Frontal cortex (tissue), 4 donors: Measurements from ENCODE around the gene AIPL1. TPM values are rescaled to one million over a fixed set of nuclear protein-coding genes. Genes with fewer than 3 reads are reported as not detected.
A peak's percentile ranks its signal among the peaks of the same experiment; 100 is the strongest.
"Not testable (repeated sequence)": the region's sequence is repeated elsewhere in the genome, so short reads cannot be mapped to it uniquely, and the experiment has no call there.

Experiments used
- DNase-seq, 2 donors: peaks; one replicate each; pipeline ENCODE4 v3.0.0; 2012; ENCODE audit warnings: low spot score in 2 of 2
- FAIRE-seq: peaks from 2 replicates; lab custom pipeline; 2012; peaks lifted over from hg19 to GRCh38; lab: Jason Lieb, UNC
- total RNA-seq: library from RNA; depleted of rRNA; stranded (reverse); fragments of >200 nt; gene quantifications from one replicate; pipeline ENCODE4 v1.2.3, GENCODE V29; 2014
- donor health status: control.
- donor health status: control.
- donor health status: control.

The AIPL1 gene, protein sequence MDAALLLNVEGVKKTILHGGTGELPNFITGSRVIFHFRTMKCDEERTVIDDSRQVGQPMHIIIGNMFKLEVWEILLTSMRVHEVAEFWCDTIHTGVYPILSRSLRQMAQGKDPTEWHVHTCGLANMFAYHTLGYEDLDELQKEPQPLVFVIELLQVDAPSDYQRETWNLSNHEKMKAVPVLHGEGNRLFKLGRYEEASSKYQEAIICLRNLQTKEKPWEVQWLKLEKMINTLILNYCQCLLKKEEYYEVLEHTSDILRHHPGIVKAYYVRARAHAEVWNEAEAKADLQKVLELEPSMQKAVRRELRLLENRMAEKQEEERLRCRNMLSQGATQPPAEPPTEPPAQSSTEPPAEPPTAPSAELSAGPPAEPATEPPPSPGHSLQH
- total RNA-seq = not detected

DNA sequence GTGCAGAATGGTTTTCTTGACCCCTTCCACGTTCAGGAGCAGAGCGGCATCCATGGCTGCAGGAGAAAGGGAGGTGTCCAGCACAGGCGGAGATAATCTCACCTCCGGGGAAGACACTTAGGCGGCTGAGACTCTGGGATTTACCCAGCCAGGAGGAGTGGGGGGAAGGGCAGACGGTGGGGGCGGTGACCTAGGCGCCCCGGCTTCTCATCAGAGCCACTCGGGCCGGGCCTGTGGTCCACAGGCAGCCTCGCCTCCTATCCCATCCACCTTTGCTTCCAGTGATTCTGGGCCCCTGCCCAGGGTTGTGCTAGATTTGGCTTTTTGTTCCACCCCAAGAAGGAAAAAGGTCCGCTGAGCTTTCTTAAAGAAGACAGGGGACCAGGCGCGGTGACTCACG, at the start of gene AIPL1:
AIPL1 (minus strand) TSS at position 71 of the 400 bp plus-strand sequence; CDS start at position 54, 17 bp downstream.
- DNase-seq (no peak), FAIRE-seq (no peak)

DNA sequence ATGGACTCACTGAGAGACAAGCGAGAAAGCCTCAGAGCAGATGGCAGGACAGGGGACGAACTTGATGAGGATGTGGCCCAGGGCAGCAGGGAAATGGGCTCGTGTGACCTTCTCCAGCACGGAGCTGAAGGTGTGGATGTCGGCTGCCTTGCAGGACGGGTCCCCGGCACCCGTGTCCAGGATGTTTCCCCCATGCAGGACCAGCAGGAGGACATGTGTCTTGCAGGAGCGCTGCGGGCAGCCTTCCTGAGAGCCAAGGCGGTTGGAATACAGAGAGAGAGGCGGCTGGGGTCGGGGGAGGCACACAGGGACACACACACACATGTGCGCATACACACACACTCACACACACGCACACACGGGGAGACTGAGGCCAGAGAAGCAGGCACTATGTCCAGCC, 48.6 kb upstream of the AIPL1 start:
- no peak for DNase-seq
- no peak for FAIRE-seq

DNA sequence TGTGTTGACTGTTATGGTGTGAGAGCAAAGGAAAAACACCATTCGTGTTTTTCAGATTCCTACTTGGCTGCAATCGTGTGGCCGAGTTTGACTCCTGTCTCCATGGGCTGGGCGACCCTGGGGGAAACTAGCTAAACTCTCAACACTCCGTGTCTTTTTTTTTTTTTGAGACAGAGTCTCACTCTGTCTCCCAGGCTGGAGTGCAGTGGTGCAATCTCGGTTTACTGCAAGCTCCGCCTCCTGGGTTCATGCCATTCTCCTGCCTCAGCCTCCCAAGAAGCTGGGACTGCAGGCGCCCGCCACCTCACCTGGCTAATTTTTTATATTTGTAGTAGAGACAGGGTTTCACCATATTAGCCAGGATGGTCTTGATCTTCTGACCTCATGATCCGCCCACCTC, 47.9 kb upstream of the AIPL1 start:
- DNase-seq, FAIRE-seq: not testable (repeated sequence)

DNA sequence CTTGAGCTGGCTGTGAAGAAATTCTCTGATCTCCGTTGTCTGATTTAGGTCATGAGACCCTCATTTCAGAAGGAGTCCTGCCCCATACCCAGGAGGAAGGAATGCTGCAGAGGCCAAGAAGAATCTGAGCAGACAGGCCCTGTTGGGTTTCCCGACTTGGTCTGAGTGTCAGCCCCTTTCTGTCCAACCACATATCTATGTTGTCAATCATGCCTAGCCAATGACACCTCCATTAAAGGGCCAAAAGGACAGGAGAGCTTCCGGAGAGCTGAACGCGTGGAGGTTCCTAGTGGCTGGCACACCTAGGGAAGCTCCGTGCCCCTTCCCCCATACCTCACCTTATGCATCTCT, 47.2 kb upstream of the AIPL1 start:
- FAIRE-seq (no peak), DNase-seq (no peak)

DNA sequence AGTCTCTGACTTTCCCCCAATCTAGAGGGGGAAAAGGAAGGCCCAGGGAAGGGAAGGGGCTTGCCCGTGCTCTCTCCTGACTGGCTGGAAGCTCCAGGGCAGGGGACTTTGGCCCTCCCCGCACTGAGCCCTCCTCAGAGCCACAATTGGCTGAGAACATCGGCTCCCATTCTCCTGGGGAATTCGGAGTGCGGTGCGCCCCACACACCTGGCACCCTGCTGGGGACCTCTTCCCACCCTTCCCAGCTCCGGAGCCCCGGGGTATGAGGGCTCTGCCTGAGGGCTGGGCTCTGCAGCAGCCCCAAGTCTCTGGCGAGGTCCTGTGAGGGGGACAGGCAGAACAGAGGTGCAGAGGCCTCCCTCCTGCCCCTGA, 45.4 kb upstream of the AIPL1 start:
- DNase-seq = no peak

DNA sequence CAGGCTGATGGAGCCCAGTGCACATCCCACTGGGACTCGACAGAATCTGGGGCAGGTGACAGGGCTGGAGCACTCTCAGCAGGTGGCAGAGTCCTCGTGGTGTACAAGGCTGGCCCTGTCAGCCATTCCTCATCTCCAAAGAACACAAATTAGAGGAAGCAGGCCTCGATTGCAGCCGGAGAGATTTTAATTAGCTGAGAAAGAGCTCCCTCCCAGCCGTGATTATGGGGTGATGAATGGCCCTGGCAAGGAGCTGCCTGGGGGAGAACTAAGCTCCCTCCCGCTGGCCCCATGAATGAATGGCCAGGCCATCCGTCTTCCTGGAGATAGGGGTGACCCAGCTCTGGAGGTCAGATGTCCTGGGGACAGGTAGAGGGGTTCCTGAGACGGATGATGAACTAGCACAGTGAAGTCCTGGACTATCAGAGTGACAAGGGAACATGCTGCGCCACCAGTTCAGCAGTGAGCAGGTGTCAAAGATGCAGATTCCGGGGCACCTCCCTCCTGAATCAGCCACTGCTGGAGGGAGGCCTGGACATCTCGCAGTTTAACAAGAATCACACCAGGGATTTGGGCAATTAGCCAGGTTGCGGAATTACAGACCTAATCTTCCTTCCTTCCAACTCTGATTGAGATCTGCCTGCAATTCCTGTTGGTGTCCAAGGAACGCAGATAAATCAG, 44.8 kb upstream of the AIPL1 start:
- FAIRE-seq (no peak), DNase-seq (no peak)

More for the DNA sequence above, 45.4 kb upstream of the AIPL1 start:
- FAIRE-seq = no peak

DNA sequence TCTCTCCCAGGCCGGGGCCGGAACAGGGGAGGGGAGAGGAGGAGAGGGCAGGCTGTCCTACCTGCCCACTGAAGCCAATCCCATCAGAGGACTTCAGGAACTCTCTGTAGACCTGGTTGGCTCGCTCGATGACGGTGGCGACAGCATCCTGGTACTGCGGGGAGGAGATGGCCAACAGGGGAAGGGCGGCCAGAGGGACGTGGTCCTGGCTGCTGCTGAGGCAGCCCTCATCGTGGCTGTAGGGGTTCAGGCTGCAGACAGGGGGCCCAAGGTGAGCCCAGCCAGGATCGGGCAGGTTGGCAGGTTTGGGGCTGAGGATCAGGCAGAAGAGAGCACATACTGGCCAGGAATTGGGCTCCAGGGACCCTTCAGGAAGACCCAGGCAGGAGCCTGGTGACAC, 43.6 kb upstream of the AIPL1 start:
- DNase-seq (no peak), FAIRE-seq (no peak)

DNA sequence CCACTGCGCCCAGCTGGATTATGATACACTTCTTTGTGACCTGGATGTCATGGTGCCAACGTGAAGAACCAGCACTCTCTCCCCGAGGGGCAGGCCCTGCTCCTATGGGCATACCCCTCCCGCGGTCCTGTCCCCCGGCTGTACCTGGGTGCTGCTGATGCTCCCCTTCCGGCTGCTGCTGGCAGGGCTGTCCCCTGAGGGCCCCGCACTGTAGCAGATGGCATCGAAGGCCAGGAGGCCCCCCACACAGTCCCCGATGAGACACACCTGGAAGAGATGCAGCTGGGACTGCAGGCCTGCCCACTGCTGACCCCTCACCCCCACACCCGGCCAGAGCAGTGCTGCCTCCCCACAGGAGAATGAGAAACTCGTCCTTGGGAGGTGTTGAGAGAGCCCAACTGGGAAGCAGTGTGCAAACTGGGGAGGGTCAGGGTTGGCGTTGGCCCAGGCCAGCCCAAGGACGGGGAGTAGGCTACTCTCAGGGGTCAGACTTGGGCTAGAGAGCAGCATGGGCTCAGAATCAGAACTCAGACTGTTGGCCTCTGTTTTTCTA, 43.0 kb upstream of the AIPL1 start:
- FAIRE-seq (no peak), DNase-seq (no peak)

DNA sequence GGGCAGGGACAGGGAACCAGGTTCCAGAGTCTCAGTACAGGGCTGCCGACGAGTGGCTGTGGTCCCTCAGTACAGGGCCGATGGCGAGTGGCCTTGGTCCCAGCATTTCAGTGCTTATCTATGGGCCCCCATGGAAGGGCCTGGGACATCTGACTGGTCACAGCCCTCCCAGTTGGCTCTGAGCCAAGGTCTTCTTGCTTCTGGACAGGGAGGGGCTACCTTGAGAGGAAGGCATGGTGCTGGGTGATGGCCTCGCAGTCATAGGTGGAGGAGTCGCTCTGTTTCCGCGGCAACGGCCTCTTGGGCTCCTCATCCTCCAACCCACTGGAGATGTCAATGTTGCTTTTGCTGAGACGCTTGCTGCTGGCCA, 41.9 kb upstream of the AIPL1 start:
- DNase-seq = no peak
- FAIRE-seq = no peak

DNA sequence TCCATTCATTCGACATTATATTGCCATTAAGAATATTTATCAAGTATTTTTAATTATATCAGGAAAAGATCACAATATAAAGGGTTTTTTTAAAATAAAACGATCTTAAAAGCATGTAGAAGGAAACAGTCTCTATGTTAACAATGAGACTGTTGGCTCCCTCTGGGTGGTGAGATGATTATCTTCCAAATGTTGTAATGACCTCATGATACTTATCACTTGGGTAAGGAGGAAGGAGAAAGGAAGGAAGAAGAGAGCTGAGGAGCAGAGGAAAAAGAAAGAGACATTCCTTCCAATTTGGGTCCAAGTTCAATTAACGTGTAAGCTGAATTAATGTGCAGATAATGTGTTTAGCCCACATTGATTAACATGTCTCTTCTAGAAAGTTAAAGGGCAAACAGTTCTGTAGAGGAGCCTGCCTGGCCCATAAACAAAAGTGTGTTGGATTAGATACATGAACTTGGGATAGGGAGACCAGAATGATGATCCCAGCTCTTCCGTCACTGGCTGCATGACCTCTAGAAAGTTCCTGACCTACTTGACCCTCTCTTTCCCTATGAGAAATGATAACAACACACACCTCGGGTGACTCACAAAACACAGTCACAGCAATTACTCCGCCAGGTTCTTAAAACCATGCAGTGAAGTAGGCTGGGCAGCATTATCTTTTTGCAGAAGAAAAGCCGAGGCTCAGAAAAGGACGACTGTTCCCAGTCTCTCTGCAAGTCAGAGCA, 41.3 kb upstream of the AIPL1 start:
- no peak for FAIRE-seq
- no peak for DNase-seq

DNA sequence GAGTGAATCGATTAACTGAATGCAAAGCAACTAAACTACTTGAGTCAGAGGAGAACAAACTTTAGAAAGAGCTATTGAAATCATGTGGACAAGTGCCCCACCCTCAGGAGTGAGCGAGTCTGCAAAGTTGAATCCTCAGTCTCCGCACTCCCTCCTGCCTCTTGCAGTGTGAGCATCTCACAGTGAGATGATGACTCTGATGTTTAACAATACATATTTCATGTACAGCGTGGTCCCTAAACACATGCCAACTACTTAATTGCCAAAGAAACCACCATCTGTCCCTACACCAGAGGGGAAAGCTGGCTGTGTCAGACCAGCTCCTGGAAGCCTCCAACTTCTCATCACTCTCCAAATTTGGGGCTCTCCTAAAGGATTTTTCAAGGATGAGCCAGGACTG, 40.5 kb upstream of the AIPL1 start:
- FAIRE-seq (no peak), DNase-seq (no peak)

DNA sequence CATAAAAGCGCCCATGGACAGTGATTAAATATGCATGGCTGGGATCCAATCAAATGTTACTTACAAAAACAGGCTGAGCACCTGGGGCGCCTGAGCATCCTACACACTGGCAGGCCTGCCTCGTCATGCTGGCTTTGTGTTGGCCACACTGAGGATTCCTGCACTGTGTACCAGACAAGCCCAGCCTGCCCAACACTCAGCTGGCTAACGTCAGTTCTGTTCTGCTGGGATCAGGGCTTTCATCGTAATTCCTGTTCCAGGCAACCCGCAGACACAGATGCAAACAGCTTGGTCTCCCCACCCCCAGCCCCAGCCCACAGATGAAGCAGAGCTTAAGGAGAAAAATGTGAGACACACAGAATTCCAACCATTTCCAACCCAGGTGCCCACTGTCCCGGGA, 40.0 kb upstream of the AIPL1 start:
- no peak for FAIRE-seq
- no peak for DNase-seq

DNA sequence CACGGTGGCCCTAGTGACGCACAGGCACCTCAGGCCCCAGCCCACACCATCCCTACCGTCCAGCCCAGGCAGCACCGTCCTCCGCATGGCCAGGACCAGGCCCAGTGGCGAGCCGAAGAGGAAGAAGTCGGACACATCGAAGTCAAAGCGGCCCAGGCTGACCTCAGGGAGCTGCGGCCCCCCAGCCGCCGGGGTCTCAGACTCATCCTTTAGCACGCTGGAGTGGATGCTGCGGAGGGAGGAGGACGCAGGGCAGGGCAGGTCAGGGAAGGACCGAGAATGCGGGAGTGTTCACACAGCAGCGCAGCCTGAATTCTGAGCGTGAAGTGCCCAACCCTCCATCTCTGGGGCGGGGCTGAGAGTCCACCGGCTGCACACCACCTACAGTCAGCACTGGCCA, 39.5 kb upstream of the AIPL1 start:
- FAIRE-seq (no peak), DNase-seq (no peak)

DNA sequence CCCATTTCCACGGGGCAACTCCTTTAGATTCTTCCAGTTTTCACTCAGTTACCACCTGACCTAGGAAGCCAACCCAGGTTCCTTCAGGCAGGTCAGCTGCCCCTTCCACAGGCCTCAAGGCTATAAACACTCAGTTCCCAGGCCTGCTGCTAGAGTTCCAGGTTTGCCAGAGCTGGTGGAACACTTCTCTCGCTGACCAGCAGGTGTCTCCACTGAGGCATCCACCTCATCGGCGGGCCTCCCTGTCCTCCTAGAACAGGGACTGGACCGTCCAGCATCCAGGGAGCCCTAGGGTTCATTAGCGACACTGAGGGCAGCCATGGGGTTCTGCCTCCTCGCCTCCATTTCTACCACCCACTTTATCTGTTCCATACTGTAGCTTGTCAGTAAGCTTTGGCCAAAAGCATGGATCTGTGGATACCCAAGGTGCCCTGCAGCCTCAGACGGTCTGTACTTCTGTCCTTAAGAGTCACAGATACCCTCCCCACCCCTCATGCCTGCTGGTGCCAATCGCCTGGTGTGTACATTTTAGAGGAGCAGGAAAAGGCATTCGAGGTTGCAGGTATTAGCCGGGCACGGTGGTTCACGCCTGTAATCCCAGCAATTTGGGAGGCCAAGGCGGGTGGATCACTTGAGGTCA, 38.3 kb upstream of the AIPL1 start:
- DNase-seq (peak; percentile 77 to 90), FAIRE-seq (no peak)

DNA sequence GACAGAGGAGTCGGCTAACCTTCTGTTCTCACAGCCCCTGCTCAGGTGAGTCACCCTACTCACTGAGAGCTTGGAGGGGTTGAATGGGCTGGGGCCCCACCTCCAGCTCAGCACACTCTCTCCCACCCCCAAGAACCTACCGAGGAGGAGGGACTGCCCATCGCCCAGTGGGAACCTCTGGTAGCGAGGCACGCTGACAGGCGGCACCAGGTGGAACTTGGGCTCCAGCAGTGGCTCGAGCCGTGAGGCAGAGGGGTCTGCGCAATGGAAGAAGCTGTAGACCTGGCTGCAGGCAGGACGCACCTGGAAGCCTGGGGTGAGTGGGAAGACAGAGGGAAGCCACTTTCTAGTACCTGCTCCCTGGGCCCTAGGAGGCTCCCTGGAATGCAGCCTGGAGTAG, 37.6 kb upstream of the AIPL1 start:
- no peak for FAIRE-seq
- DNase-seq = no peak

DNA sequence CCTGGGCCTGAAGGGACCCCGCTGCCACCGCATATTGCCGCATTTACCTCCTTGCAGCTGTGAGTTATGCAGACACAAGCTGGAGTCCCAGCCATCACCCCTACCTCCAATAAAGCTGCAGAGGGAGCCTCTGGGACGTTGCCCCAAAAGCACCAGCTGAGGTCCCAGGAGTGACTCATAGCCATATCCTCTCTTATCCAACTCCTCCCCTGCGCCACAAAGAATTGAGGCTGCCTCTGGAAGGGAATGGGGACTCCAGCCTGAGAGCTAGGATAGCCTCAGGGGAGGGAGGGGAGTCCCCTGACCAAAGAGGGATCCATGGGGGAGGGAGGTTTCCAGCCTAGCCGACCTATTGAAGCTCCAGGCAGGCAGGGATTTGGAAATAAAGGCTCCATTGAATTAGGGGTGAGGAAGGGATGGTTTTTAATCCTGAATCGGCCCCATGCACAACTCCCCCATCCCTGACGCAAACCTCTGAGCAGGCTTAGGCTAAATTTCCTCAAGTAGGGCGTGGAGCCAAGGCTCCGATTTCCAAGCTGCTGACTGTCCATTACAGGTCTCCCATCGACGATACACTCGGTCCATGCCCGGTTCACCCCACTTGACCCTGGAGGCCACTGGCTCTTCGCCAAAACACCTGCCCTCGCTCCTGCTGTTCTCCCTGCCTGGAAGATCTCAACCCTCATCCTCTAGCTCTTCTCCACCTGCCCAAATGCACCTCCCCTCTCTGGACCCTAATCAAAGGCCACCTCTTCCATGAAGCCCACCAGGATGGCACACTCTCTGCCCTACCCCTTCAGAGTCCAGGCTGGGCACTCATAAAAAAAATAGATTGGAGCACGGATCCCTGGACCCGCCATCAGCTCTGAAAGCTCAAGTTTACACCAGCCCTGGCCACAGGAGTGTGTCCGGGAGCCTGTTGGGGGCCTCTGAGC, 36.9 kb upstream of the AIPL1 start:
- FAIRE-seq = no peak
- no peak for DNase-seq

DNA sequence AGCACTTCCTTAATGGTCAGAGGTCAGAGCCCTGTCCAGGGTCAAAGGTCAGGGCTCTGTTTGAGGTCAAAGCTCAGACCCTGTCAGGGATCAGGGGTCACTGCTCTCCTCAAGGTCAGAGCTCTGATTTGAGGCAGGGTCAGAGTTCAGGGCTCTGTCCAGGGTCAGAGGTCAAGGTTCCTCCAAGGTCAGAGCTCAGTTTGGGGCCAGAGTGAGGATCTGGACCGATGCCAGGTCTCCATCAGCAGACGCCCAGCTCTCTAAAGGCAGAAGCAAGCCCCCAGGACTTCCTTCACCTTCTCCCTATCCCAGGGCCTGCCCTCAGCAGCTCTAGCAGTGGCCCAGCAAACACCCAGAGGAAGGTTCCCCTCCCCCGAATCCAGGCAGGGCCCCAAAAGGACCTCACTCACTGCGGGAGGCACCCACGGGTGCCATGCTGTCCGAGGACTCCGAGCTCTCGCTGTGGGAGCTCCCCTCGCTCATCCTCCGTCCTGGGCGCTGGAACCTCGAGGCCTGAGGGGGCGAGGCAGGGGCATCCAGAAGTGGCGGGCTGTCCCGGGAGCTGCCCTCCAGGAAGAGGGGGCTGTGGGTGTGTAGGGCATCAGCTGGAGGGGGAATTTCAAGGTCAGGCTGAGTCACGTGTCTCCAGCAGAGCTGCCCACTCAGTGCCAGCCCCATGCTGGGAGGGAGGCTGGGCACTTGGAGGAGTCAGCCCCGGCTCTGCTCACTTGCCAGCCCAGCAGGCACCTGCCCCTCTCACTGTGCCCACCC, 36.0 kb upstream of the AIPL1 start:
- no peak for DNase-seq
- no peak for FAIRE-seq

DNA sequence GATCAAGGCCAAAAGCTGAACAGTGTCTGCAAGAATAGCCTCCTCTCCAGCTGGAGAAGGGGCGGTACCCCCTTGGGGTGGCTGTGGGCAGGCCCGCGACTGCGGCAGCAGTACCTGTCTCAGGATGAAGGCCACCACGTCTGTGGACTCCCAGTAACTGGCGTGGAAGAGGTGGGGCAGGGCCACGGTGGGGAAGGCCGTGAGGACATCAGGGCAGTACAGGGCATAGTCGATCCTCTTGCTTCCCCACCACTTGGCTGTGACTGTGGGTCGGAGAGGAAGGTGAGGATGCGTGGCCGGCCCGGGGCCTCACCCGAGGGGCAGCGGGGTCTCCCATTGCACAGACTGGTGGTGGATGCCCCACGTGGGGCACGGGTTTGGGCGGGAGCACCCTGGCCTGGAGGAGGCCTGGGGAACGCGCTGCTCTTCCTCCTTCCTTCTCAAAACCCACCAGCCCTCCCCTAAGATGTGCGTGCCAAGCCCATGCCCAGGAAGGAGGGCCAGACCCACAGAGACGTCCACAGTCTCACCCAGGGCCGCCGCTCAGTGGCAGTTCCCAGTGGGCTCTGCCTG, 35.3 kb upstream of the AIPL1 start:
- no peak for DNase-seq
- no peak for FAIRE-seq
